Upper lobe of left lung (tissue), 6 donors: ENCODE results near the gene SMPD1. TPM values are rescaled to one million over a fixed set of nuclear protein-coding genes. Genes with fewer than 3 reads are reported as not detected.

Experiments
- ATAC-seq, 2 donors: fragments of 200-7000 bp; cut with Tn5 transposase; one replicate each; pipeline ENCODE4 v1.9.1; 2022; ENCODE audit warnings: mild to moderate bottlenecking in 2 of 2, moderate library complexity in 2 of 2; ENCODE audit not compliant: low FRiP score in 2 of 2
- DNase-seq, 2 donors: peaks; one replicate each; pipeline ENCODE4 v3.0.0-alpha.2; 2019 to 2020
- H3K27ac ChIP-seq, 4 donors: fragments of 200-600 bp; sonication (generic); one replicate each; pipeline ENCODE4 v1.5.1; 2016 to 2019
- H3K27me3 ChIP-seq, 4 donors: fragments of 200-600 bp; sonication (generic); one replicate each; pipeline ENCODE4 v1.5.1; 2017 to 2019
- H3K36me3 ChIP-seq, 4 donors: fragments of 200-600 bp; sonication (generic); one replicate each; pipeline ENCODE4 v1.5.1; 2016 to 2019
- H3K4me1 ChIP-seq, 4 donors: fragments of 200-600 bp; sonication (generic); one replicate each; pipeline ENCODE4 v1.5.1; 2018 to 2019
- H3K4me3 ChIP-seq, 4 donors: fragments of 200-600 bp; sonication (generic); one replicate each; pipeline ENCODE4 v1.5.1; 2017 to 2019; ENCODE audit warnings: mild to moderate bottlenecking in 2 of 4, moderate library complexity in 1 of 4
- H3K9me3 ChIP-seq, 4 donors: fragments of 200-600 bp; sonication (generic); one replicate each; pipeline ENCODE4 v1.5.1; 2018 to 2019
- EP300 ChIP-seq, 4 donors: sonication (generic); formaldehyde crosslinking; IDR thresholded peaks; one replicate each; pipeline ENCODE4 v1.5.1; 2017; ENCODE audit warnings: antibody characterized with exemption in 4 of 4, control low read depth in 2 of 4
- POLR2A ChIP-seq, 4 donors: fragments of 450-650 bp; IDR thresholded peaks; one replicate each; pipeline ENCODE4 v1.5.1; 2016 to 2017; ENCODE audit warnings: antibody characterized with exemption in 4 of 4, mild to moderate bottlenecking in 2 of 4
- POLR2AphosphoS5 ChIP-seq, 2 donors: sonication (generic); formaldehyde crosslinking; IDR thresholded peaks; one replicate each; pipeline ENCODE4 v1.5.1; 2017; ENCODE audit warnings: antibody characterized with exemption in 2 of 2
- WGBS, 2 donors: methylation state at CpG; one replicate each; pipeline ENCODE4 v1.1.5; 2017 to 2018; 5-methylcytosine and 5-hydroxymethylcytosine counted together
- total RNA-seq, 6 donors: library from RNA; depleted of rRNA in 4 of 6; stranded (reverse); fragments of >200 nt in 4 of 6; gene quantifications; one replicate each; pipeline versions ENCODE4 v1.1.0 to v1.2.1, GENCODE V29; 2016 to 2021
- TF ChIP-seq, protein P1 (sequence below), 6 experiments: fragments of 450-650 bp in 4 of 6; fragments of 200-600 bp in 2 of 6; sonication (generic) in 2 of 6; IDR thresholded peaks; one replicate each; pipeline ENCODE4 v1.5.1; 2016 to 2019; ENCODE audit warnings: antibody characterized with exemption in 6 of 6
- donor health status: DM: no; HTN: no; CAD: no; lungs with moderate emphysema.
- donor health status: DM: no; HTN: yes; CAD: no; lungs with severe emphysema.

SMPD1 gene
- total RNA-seq, 6 donors from 2014 or later: 25.3 to 62.9 (median 53.9) TPM

DNA sequence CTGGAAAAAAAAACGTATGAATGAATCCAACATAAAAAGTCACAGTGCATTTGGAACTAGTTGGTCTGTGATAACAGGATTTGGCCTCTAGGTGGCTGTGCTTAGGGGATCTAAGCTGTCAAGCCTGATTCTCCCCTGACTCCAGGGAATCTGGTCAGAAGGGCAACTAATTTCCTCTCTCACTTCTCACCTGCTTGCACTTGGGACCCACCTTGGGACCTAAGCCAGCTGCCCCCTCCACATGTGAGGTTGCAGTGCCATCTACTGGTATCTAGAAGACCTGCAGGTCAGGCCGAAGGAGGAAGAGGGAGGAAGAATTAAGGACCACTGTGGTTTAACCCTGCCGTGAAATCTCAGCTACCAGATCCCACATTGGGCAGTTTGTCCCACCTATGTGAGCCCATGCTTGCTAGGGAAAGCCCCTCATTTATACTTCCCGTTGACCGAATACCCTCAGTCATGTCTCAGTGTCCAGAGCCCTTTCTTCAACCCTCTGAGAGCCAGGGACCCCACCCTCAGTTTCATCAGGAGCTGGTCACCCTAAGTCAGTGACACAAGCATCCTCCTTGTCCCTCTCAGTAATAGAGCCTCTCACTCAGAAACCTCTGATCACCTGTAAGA, 36.8 kb upstream of the SMPD1 start:
- Histone ChIP-seq H3K4me3 (no peak overlapping the region), H3K36me3 (no peaks in the 10 kb centered on the region), H3K27ac (no peak overlapping the region), H3K9me3 (no peaks in the 10 kb centered on the region), H3K27me3 (no peaks in the 10 kb centered on the region), H3K4me1 (peaks cover 3 to 14% (median 4%) of the 10 kb centered on the region in 4 donors)
- ATAC-seq (peak; percentile 79 to 81), DNase-seq (peak in 1 of 2 donors; percentile 74)
- 1 to 7% methylated on average over 5 of the region's 5 CpGs for WGBS, 2 donors
- TF ChIP-seq, protein P1, sequence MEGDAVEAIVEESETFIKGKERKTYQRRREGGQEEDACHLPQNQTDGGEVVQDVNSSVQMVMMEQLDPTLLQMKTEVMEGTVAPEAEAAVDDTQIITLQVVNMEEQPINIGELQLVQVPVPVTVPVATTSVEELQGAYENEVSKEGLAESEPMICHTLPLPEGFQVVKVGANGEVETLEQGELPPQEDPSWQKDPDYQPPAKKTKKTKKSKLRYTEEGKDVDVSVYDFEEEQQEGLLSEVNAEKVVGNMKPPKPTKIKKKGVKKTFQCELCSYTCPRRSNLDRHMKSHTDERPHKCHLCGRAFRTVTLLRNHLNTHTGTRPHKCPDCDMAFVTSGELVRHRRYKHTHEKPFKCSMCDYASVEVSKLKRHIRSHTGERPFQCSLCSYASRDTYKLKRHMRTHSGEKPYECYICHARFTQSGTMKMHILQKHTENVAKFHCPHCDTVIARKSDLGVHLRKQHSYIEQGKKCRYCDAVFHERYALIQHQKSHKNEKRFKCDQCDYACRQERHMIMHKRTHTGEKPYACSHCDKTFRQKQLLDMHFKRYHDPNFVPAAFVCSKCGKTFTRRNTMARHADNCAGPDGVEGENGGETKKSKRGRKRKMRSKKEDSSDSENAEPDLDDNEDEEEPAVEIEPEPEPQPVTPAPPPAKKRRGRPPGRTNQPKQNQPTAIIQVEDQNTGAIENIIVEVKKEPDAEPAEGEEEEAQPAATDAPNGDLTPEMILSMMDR (IDR thresholded peaks at IDR 0.05): peak; percentile 85 to 93 (median 89)
- TF ChIP-seq POLR2AphosphoS5 (IDR thresholded peaks at IDR 0.05): no peak

- Histone ChIP-seq H3K4me1 (peaks cover 3 to 14% (median 4%) of the 10 kb centered on the region in 4 donors), H3K27me3 (no peaks in the 10 kb centered on the region), H3K4me3 (no peak overlapping the region), H3K27ac (no peak overlapping the region), H3K36me3 (no peaks in the 10 kb centered on the region), H3K9me3 (no peaks in the 10 kb centered on the region)
- TF ChIP-seq POLR2A (IDR thresholded peaks at IDR 0.05): no peak
- TF ChIP-seq POLR2AphosphoS5 (IDR thresholded peaks at IDR 0.05): no peak
- no peak for TF ChIP-seq EP300 (IDR thresholded peaks at IDR 0.05)
- TF ChIP-seq, protein P1 (IDR thresholded peaks at IDR 0.05): no peak
- DNase-seq (no peak), ATAC-seq (no peak)
- 91 to 96% methylated on average over 4 of the region's 4 CpGs for WGBS, 2 donors
These were observed 35.4 kb upstream of the SMPD1 start for GRCh38 chr11:6354651-6355485.

- TF ChIP-seq POLR2AphosphoS5 (IDR thresholded peaks at IDR 0.05) (no peak), EP300 (IDR thresholded peaks at IDR 0.05) (no peak), POLR2A (IDR thresholded peaks at IDR 0.05) (no peak)
- TF ChIP-seq, protein P1 (IDR thresholded peaks at IDR 0.05): no peak
- Histone ChIP-seq H3K36me3 (no peaks in the 10 kb centered on the region), H3K27ac (no peak overlapping the region), H3K27me3 (no peaks in the 10 kb centered on the region), H3K4me3 (no peak overlapping the region), H3K9me3 (no peaks in the 10 kb centered on the region), H3K4me1 (peaks cover 3 to 14% (median 4%) of the 10 kb centered on the region in 4 donors)
- ATAC-seq: no peak
- peak in 1 of 2 donors; percentile 28 for DNase-seq
- 33 to 43% methylated on average over 4 of the region's 4 CpGs for whole genome bisulfite sequencing, 2 donors
These were observed 33.7 kb upstream of the SMPD1 start for GRCh38 chr11:6356503-6357055.

DNA sequence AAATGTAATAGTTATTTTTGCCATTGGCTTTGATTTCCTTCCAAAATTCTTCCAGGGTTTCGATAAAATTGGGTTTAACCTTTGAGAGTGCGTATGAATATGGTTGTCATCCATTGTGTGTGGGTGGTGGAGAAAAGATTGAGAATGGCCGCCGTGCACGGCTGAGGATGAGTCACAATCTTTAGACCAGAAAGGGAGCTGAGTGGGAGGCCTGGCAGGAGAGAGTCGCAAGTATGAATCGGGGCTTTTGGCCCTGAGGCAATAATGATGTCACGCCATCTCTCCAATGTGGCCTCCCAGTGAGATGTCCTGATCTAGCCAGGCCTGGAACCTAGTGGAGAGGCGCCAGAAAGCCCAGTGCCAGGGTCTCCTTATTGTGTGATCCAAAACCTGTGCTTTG, 33.1 kb upstream of the SMPD1 start:
- ATAC-seq (peak; percentile 57 to 90), DNase-seq (peak in 1 of 2 donors; percentile 24)
- Histone ChIP-seq H3K4me1 (peaks cover 3 to 14% (median 4%) of the 10 kb centered on the region in 4 donors), H3K4me3 (no peak overlapping the region), H3K27ac (peak overlapping the region in 1 of 4 donors; percentile 25), H3K27me3 (no peaks in the 10 kb centered on the region), H3K36me3 (no peaks in the 10 kb centered on the region), H3K9me3 (no peaks in the 10 kb centered on the region)
- 67 to 71% methylated on average over 9 of the region's 9 CpGs for WGBS, 2 donors
- no peak for TF ChIP-seq POLR2A (IDR thresholded peaks at IDR 0.05)
- TF ChIP-seq POLR2AphosphoS5 (IDR thresholded peaks at IDR 0.05): no peak
- TF ChIP-seq, protein P1 (IDR thresholded peaks at IDR 0.05): no peak
- TF ChIP-seq EP300 (IDR thresholded peaks at IDR 0.05): no peak
